Fibroblast of skin of left biceps (primary cell): ENCODE results near the gene PPP4R3C.
"Not testable (repeated sequence)": the region's sequence is repeated elsewhere in the genome, so short reads cannot be mapped to it uniquely, and the experiment has no call there.

ENCODE experiments used
- DNase-seq, 2 experiments: peaks; one replicate each; pipeline ENCODE4 v3.0.0-alpha.2; 2013; ENCODE audit warnings: low read depth in 2 of 2

The PPP4R3C gene

DNA sequence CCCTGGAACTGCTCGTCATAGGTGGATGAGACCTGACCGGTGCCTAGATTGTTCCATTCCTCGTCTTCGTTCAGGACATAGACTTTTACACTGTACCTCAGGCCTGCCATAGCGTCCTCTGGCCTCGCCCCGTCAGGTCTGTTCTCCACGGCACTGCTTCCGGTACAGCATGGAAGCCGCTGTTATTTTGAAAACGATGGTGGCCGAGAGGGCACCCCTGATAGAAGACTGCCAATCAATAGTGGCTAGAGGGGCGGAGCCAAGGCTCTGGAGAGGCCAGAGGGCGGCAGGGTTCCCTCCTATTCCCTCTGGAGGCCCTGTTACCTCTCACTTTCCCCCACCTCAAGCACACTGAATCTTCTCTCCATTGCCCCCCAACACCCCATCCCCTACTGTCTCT, at the start of gene PPP4R3C:
Gene PPP4R3C, minus strand, starts transcription at position 155 of the 400 bp plus-strand sequence. Its CDS starts 45 bp downstream, at position 110.
- no peak for DNase-seq

DNA sequence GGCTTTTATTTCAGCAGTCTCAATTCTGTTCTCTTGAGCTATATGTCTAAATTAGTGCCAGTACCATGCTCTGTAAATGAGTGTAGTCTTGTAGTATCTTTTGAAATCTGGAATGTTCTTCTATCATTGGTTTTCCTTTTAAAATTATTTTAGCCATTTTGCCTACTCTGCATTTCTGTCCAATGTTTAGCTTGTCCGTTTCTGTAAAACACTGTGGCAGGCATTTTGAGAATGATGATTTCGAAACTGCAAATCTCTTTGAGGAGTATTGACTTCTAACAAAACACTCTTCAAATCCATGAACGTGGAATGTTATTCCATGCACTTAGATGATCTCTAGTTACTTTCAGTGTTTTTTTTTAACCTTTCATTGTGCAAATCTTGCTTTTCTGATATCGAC, 28.3 kb upstream of the PPP4R3C start:
- no peak for DNase-seq

DNA sequence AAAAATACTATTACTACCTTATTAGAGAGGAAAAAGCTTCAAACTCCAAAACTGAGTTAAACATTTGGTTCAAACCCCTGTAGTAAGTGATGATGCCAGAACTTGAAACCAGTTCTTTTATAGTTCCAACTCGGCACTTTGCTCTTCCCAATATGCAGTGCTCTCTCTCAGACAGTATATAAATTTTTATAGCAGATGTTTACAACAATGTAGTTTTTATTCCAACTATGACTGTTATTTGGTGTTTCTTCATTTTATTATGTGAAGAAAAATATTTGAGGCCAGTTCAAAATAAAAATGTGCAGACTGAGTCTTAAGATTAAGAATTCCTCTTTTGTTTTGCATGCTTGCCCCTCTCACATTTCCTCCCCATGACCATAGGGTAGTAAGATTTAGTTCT, 2.9 kb upstream of the PPP4R3C start:
- DNase-seq = no peak

DNA sequence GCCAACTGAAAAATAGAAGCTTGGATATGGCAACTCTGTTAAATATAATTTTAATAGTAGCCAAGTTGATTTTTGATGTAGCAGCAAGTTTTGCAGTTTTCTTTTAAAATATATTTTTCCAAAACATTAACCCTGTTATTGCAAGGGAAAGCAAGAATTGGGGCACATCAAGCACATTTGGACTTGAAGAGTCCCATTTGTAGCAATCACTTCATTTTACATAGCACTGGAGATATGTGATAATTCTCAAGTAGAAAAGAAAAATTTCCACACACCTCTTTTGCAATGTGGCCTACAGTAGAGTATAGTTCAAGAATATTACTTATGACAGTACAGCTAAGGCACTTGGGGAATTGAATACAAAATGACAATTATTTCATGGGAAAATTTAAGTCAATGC, 1.9 kb upstream of the PPP4R3C start:
- DNase-seq = no peak

DNA sequence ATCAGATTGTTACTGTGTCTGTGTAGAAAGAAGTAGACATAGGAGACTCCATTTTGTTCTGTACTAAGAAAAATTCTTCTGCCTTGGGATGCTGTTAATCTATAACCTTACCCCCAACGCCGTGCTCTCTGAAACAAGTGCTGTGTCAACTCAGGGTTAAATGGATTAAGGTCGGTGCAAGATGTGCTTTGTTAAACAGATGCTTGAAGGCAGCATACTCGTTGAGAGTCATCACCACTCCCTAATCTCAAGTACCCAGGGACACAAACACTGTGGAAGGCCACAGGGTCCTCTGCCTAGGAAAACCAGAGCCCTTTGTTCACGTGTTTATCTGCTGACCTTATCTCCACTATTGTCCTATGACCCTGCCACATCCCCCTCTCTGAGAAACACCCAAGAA, 4.0 kb downstream of the PPP4R3C start:
- DNase-seq = not testable (repeated sequence)

DNA sequence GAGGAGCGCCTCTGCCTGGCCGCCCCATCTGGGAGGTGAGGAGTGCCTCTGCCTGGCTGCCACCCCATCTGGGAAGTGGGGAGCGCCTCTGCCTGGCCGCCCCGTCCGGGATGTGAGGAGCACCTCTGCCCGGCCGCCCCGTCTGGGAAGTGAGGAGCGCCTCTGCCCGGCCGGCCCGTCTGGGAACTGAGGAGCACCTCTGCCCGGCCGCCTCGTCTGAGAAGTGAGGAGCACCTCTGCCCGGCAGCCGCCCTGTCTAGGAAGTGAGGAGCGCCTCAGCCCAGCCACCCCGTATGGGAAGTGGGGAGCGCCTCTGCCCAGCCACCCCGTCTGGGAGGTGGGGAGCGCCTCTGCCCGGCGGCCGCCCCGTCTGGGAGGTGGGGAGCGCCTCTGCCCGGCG, 4.6 kb downstream of the PPP4R3C start:
- DNase-seq = not testable (repeated sequence)

DNA sequence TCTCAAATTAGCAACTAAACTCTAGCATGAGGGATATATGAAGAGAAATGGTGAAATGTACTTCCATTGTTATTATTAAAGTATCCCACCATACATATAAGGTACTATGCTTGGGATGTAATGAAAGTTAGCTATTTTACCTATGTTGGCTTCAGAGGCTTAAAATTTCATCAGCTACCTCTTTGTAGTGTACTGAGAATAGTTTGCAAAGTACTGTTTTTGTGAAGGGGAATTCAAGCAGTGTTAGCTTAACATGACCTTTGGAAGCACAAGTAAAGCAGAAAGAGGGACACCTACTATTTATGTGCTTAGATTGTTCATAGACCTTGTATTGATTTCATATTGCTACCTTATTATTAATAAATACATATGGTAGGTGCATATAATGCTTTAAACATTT, 11.8 kb downstream of the PPP4R3C start:
- no peak for DNase-seq

DNA sequence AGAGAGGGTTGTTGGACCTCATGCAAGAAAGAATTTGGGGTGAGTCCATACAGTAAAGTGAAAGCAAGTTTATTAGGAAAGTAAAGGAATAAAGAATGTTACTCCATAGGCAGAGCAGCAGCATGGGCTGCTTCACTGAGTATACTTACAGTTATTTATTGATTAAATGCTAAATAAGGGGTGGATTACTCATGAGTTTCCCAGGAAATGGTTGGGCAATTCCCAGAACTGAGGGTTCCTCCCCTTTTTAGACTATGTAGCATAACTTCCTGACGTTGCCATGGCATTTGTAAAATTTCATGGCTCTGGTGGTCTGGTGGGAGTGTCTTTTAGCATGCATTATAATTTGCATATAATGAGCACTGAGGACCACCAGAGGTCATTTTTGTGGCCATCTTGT, 16.7 kb downstream of the PPP4R3C start:
- no peak for DNase-seq

DNA sequence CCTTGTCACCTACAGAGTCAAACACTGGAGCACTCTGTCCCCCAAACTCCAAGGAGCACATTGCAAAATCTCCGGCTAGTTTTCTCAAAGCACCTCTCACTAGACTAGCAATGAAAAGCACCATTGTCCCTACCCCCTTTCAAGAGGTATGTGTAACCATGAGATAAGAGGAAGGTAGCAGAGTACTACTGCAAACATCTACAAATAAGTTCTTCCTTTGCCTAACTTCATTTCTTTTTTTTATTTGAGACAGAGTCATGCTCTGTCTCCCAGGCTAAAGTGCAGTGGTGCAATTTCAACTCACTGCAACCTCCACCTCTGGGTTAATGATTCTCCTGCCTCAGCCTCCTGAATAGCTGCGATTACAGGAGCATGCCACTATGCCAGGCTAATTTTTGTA, 17.7 kb downstream of the PPP4R3C start:
- no peak for DNase-seq

DNA sequence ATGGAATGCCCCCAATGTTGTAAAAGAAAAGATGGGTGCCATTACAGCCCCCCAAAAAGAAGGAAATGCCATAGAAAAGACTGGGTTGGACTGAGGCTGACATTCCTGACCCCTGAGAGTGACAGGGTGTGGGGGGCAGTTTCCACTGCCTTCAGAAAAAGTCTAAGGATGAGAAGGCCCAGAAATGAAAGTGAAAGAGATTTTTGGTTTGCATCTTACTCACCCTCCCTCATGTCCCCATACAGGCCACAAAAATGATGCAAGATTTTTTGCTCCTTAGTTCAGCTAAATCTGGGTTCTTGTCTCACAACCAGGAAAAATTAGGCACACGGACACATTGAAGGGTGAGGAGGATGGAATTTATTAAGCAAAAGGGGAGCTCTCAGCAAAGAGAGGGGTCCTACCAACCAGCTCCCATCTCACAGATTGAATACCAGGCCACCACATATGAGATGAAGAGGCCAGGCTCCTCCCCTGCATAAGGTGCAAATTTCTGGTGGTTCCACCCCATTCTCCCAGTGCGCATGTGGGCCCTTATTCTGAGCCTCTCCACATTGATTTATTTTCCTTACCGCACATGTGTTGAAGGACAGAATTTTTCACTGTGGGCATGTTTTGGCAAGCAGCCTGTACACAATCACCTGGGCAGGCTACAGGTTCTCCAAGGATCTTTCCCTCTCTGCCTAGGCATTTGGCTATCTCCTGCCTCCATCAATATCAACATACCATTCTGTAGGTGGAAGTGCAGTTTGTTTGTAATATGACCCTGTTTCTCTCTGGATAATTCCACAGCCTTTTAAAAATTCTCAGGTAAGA, 18.8 kb downstream of the PPP4R3C start:
- no peak for DNase-seq

DNA sequence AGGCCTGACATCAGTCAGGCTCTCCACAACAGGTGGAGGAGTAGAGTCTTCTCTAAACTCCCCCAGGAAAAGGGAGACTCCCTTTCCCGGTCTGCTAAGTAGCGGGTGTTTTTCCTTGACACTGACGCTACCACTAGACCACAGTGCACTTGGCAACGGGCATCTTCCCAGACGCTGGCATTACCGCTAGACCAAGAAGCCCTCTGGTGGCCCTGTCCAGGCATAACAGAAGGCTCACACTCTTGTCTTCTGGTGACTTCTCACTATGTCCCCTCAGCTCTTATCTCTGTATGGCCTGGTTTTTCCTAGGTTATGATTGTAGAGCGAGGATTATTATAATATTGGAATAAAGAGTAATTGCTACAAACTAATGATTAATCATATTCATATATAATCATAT, 20.7 kb downstream of the PPP4R3C start:
- not testable (repeated sequence) for DNase-seq

DNA sequence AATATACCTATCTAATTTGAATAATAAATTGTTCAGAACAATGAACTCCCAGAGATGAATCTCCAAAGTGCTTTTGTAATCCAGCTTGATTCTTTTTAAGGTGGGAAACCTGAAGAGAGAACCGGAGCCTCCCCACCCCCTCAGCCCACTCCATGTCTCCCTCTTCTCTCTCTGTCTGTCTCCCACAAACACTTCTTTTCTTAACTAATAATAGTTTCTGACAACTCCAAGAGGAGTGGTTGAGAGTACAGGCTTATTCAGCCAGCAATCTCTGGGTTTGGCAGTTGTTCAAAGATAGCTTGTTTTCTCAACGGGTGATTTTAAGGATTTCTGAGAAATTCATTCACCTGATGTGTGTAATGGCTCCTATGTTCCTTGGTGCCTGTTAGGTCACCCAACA, 23.4 kb downstream of the PPP4R3C start:
- DNase-seq = no peak

DNA sequence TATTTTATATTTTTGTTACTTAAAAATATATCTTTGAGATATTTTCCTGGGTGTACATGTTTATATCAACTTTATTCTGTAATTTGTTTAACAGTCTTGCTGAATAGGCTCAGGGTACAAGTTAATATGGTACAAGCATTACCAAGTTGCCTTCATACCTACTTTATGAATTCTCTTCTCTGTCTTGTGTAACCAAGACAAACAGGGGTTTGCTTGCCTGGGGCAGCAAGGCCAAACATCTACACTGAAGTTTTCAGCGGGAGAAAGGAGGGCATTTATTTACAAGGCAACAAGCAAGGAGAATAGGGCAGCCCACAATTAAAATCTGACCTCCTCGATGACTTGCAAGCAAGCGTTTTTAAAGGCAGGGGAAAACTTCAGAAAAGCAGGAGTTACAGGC, 24.2 kb downstream of the PPP4R3C start:
- no peak for DNase-seq

DNA sequence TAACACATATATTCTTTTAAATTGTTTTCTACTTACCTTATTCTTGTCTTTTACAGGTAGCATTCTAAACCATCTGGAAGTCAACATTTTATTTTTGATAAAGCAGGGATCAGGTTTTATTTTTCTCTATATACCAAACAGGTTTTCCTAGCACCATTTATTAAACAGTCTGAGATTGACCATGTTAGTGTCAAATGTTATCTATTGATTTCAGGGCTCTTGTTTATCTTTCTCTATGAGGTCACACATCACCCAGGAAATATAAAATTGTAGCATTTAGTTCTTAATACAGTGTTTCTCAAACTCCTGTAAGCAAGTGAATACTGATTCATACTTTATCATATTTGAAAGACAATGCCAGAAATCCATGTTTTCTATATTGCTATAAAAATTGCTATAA, 28.1 kb downstream of the PPP4R3C start:
- DNase-seq = no peak
